H9 (cell line): ENCODE measurements around the gene TADA2B. TPM values are rescaled to one million over a fixed set of nuclear protein-coding genes. Genes with fewer than 3 reads are reported as not detected.

Source experiments
- DNase-seq: peaks from one replicate; pipeline ENCODE4 v3.0.0-alpha.2; 2017
- H2AFZ ChIP-seq: one replicate; pipeline ENCODE4 v1.6.1; 2013; ENCODE audit warnings: mild to moderate bottlenecking, low read length, control low read depth, moderate library complexity
- H2AK5ac ChIP-seq: 2 replicates; pipeline ENCODE4 v1.6.1; 2013; ENCODE audit warnings: low read length, control low read depth, mixed read lengths; ENCODE audit not compliant: insufficient read length
- H2BK120ac ChIP-seq: one replicate; pipeline ENCODE4 v1.6.1; 2013; ENCODE audit warnings: low read depth, mild to moderate bottlenecking, low read length, control low read depth, inconsistent platforms; ENCODE audit not compliant: poor library complexity, severe bottlenecking
- H2BK12ac ChIP-seq: 2 replicates; pipeline ENCODE4 v1.6.1; 2013; ENCODE audit warnings: low read length, control low read depth, mixed read lengths, low read depth; ENCODE audit not compliant: insufficient read length
- H2BK15ac ChIP-seq: 2 replicates; pipeline ENCODE4 v1.6.1; 2013; ENCODE audit warnings: low read depth, low read length, control low read depth
- H2BK20ac ChIP-seq: one replicate; pipeline ENCODE4 v1.6.1; 2013; ENCODE audit warnings: low read depth, mild to moderate bottlenecking, low read length, control low read depth, inconsistent platforms; ENCODE audit not compliant: poor library complexity, severe bottlenecking
- H2BK5ac ChIP-seq: 2 replicates; pipeline ENCODE4 v1.6.1; 2013; ENCODE audit warnings: low read length, control low read depth, mixed read lengths; ENCODE audit not compliant: insufficient read length
- H3K14ac ChIP-seq: 2 replicates; pipeline ENCODE4 v1.6.1; 2013; ENCODE audit warnings: low read length, control low read depth; ENCODE audit not compliant: insufficient read depth
- H3K18ac ChIP-seq: 2 replicates; pipeline ENCODE4 v1.6.1; 2013; ENCODE audit warnings: low read depth, mild to moderate bottlenecking, mixed read lengths, low read length, control low read depth; ENCODE audit not compliant: insufficient read length
- H3K23ac ChIP-seq: 2 replicates; pipeline ENCODE4 v1.6.1; 2013; ENCODE audit warnings: low read length, control low read depth, mixed read lengths, low read depth; ENCODE audit not compliant: insufficient read length
- H3K23me2 ChIP-seq: 2 replicates; pipeline ENCODE4 v1.6.1; 2013; ENCODE audit warnings: low read depth, mild to moderate bottlenecking, mixed read lengths, low read length, control low read depth; ENCODE audit not compliant: insufficient read length, poor library complexity, severe bottlenecking
- H3K27ac ChIP-seq: 2 replicates; pipeline ENCODE4 v1.5.1; 2013; ENCODE audit warnings: low read length, control low read depth, mixed read lengths, low read depth; ENCODE audit not compliant: insufficient read length
- H3K27me3 ChIP-seq: 2 replicates; pipeline ENCODE4 v1.6.1; 2013; ENCODE audit warnings: low read length, control low read depth, inconsistent platforms; ENCODE audit not compliant: insufficient read depth
- H3K4ac ChIP-seq: 2 replicates; pipeline ENCODE4 v1.6.1; 2013; ENCODE audit warnings: low read depth, mild to moderate bottlenecking, control low read depth, inconsistent platforms, low read length, moderate library complexity
- H3K4me1 ChIP-seq: 2 replicates; pipeline ENCODE4 v1.6.1; 2013; ENCODE audit warnings: low read length, control low read depth, inconsistent platforms; ENCODE audit not compliant: insufficient read depth
- H3K4me2 ChIP-seq: 2 replicates; pipeline ENCODE4 v1.6.1; 2013; ENCODE audit warnings: low read length, control low read depth, mixed read lengths; ENCODE audit not compliant: insufficient read length, insufficient read depth
- H3K56ac ChIP-seq: 2 replicates; pipeline ENCODE4 v1.6.1; 2013; ENCODE audit warnings: low read depth, mild to moderate bottlenecking, mixed read lengths, low read length, control low read depth; ENCODE audit not compliant: insufficient read length
- H3K79me1 ChIP-seq: 2 replicates; pipeline ENCODE4 v1.6.1; 2013; ENCODE audit warnings: low read depth, mild to moderate bottlenecking, moderate library complexity, low read length, control low read depth, inconsistent platforms; ENCODE audit not compliant: insufficient read depth, poor library complexity, severe bottlenecking
- H3K79me2 ChIP-seq: 2 replicates; pipeline ENCODE4 v1.6.1; 2013; ENCODE audit warnings: low read length, control low read depth, inconsistent platforms; ENCODE audit not compliant: insufficient read depth
- H3K9ac ChIP-seq: 2 replicates; pipeline ENCODE4 v1.6.1; 2013; ENCODE audit warnings: low read length, control low read depth, mixed read lengths; ENCODE audit not compliant: insufficient read length; ENCODE audit errors: extremely low read depth
- H3K9me3 ChIP-seq: one replicate; pipeline ENCODE4 v1.6.1; 2013; ENCODE audit warnings: low read depth, low read length, inconsistent platforms; ENCODE audit not compliant: control insufficient read depth
- H3T11ph ChIP-seq: one replicate; pipeline ENCODE4 v1.6.1; 2013; ENCODE audit warnings: mild to moderate bottlenecking, low read length, control low read depth, inconsistent platforms
- H4K20me1 ChIP-seq: one replicate; pipeline ENCODE4 v1.6.1; 2013; ENCODE audit not compliant: control insufficient read depth, insufficient read length, insufficient read depth
- H4K5ac ChIP-seq: 2 replicates; pipeline ENCODE4 v1.6.1; 2013; ENCODE audit warnings: low read depth, mild to moderate bottlenecking, mixed read lengths, low read length, control low read depth; ENCODE audit not compliant: insufficient read length
- H4K8ac ChIP-seq: replicated peaks from 2 replicates; pipeline ENCODE4 v1.6.1; 2013; ENCODE audit warnings: low read length, control low read depth, mixed read lengths, low read depth; ENCODE audit not compliant: insufficient read length
- H4K91ac ChIP-seq: 2 replicates; pipeline ENCODE4 v1.6.1; 2013; ENCODE audit warnings: low read depth, mild to moderate bottlenecking, moderate library complexity, mixed read lengths, low read length, control low read depth; ENCODE audit not compliant: insufficient read length
- H3K27ac Mint-ChIP-seq, 3 experiments: 2 replicates in 2 of 3; 3 replicates in 1 of 3; pipeline ENCODE4 v1.8.0; 2020 to 2021; ENCODE audit warnings: mixed read lengths in 3 of 3, mild to moderate bottlenecking in 1 of 3, moderate library complexity in 1 of 3
- H3K27me3 Mint-ChIP-seq: 2 replicates; pipeline ENCODE4 v1.8.0; 2021; ENCODE audit warnings: low read depth, mild to moderate bottlenecking, moderate library complexity, mixed read lengths
- H3K36me3 Mint-ChIP-seq, 3 experiments: 2 replicates in 2 of 3; 3 replicates in 1 of 3; pipeline ENCODE4 v1.8.0; 2020 to 2021; ENCODE audit warnings: low read depth in 3 of 3, mixed read lengths in 3 of 3; ENCODE audit not compliant: insufficient read depth in 1 of 3
- H3K4me1 Mint-ChIP-seq, 2 experiments: 2 replicates each; pipeline ENCODE4 v1.8.0; 2020; ENCODE audit warnings: mixed read lengths in 2 of 2
- H3K4me3 Mint-ChIP-seq, 2 experiments: 2 replicates in 1 of 2; 3 replicates in 1 of 2; pipeline ENCODE4 v1.8.0; 2020 to 2021; ENCODE audit warnings: mild to moderate bottlenecking in 2 of 2, mixed read lengths in 2 of 2, moderate library complexity in 1 of 2
- H3K9me3 Mint-ChIP-seq, 2 experiments: 2 replicates in 1 of 2; 3 replicates in 1 of 2; pipeline ENCODE4 v1.8.0; 2020; ENCODE audit warnings: mild to moderate bottlenecking in 2 of 2, mixed read lengths in 2 of 2, moderate library complexity in 1 of 2
- WGBS: extraction: QIAGEN DNeasy Blood & Tissue Kit; methylation state at CpG from one replicate; pipeline ENCODE4 v1.1.7; 2013; ENCODE audit warnings: missing lambda C conversion rate, low lambda C conversion rate, mixed read lengths; ENCODE audit not compliant: insufficient read length; ENCODE audit errors: extremely low coverage; 5-methylcytosine and 5-hydroxymethylcytosine counted together
- total RNA-seq: library from RNA; stranded (reverse); gene quantifications from 2 replicates; pipeline ENCODE4 v1.2.1, GENCODE V29; 2021
- TF ChIP-seq, protein P1 (sequence below): fragments of 200-600 bp; sonication (generic); conservative IDR thresholded peaks from 3 replicates; pipeline ENCODE4 v1.8.0; 2021; ENCODE audit warnings: antibody characterized with exemption, mild to moderate bottlenecking

Gene TADA2B
- total RNA-seq, 1 experiment from 2014 or later = 14.0 TPM

DNA sequence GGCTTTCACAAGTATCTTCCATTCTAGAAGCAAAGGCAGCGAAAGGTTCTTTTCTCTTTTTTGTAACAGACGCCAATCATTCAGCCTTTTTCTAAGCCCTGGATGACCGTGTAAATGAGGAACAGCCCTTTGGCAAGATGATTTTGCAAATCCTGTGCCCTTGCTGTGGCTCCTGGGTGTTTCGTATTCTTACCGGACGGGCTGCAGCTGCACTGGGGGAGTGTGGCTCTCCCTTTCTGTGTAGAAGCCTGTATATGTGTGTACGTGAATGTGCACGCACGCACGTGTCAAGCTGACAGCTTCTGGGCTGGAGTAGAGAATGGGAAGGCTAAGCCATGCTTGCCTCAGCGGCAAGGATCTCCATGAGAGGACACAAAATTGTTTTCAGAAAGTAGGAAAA lies 16.5 kb downstream of the TADA2B start:
- Histone ChIP-seq H3K56ac (no peak overlapping the region), H2BK15ac (no peak overlapping the region), H3K27me3 (no peaks in the 10 kb centered on the region), H2AFZ (no peak overlapping the region), H2BK120ac (no peak overlapping the region), H4K5ac (no peak overlapping the region), H3K9ac (no peak overlapping the region), H2AK5ac (no peak overlapping the region), H2BK20ac (no peak overlapping the region), H3K79me2 (no peaks in the 10 kb centered on the region), H3K4me1 (no peaks in the 10 kb centered on the region), H3K79me1 (peaks cover 5% of the 10 kb centered on the region), H3K18ac (no peak overlapping the region), H3T11ph (no peak overlapping the region), H3K4ac (no peak overlapping the region), H2BK5ac (no peak overlapping the region), H3K9me3 (no peaks in the 10 kb centered on the region), H3K23me2 (no peaks in the 10 kb centered on the region), H3K4me2 (no peak overlapping the region), H4K20me1 (no peaks in the 10 kb centered on the region), H4K91ac (no peak overlapping the region), H3K14ac (no peak overlapping the region), H3K23ac (no peak overlapping the region), H4K8ac (no peak overlapping the region), H2BK12ac (no peak overlapping the region), H3K27ac (no peak overlapping the region)
- no peak for DNase-seq
- H3K4me1 Mint-ChIP-seq = peaks cover 4% of the 10 kb centered on the region in 2 experiments; a peak in 3 of 4 replicates
- peaks cover 37 to 71% (median 68%) of the 10 kb centered on the region in 3 experiments for H3K36me3 Mint-ChIP-seq
- no CpG with 5 or more reads among the region's 11 CpGs for WGBS
- no peak overlapping the region for H3K27ac Mint-ChIP-seq
- no peaks in the 10 kb centered on the region for H3K9me3 Mint-ChIP-seq
- H3K27me3 Mint-ChIP-seq = no peaks in the 10 kb centered on the region
- H3K4me3 Mint-ChIP-seq = no peak overlapping the region
- TF ChIP-seq, protein P1, sequence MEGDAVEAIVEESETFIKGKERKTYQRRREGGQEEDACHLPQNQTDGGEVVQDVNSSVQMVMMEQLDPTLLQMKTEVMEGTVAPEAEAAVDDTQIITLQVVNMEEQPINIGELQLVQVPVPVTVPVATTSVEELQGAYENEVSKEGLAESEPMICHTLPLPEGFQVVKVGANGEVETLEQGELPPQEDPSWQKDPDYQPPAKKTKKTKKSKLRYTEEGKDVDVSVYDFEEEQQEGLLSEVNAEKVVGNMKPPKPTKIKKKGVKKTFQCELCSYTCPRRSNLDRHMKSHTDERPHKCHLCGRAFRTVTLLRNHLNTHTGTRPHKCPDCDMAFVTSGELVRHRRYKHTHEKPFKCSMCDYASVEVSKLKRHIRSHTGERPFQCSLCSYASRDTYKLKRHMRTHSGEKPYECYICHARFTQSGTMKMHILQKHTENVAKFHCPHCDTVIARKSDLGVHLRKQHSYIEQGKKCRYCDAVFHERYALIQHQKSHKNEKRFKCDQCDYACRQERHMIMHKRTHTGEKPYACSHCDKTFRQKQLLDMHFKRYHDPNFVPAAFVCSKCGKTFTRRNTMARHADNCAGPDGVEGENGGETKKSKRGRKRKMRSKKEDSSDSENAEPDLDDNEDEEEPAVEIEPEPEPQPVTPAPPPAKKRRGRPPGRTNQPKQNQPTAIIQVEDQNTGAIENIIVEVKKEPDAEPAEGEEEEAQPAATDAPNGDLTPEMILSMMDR = no peak
